ENCODE data around the gene SIDT1.

SIDT1 gene

DNA sequence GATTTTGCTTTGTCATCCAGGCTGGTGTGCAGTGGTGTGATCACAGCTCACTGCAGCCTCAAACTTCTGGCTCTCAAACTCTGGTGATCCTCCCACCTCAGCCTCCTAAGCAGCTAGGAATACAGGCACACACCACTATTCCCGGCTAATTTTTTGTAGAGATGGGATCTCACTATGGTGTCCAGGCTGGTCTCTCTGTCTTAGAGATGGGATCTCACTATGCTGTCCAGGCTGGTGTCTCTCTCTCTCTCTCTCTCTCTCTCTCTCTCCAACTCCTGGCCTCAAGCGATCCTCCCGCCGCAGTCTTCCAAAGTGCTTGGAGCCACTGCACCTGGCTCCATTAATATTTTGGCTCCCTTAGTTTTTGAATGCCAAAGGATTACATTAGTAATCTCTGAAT lies 146.4 kb downstream of the SIDT1 start:
- DNase-seq (ENCODE audit: low read depth in 2 of 2): no peak
